Head of caudate nucleus (tissue), 42 donors: ENCODE measurements around the gene NME8.

Source experiments
- DNase-seq, 42 donors: peaks; one replicate each; pipeline versions ENCODE4 v3.0.0 to v3.0.0-alpha.2; 2020 to 2021; ENCODE audit warnings: mixed read lengths in 7 of 42
- intact Hi-C: fragments of 100-400 bp; cut with DNase I; formaldehyde crosslinking; loops from one replicate; pipeline ENCODE4 v1.15.0; 2022

The NME8 gene

DNA sequence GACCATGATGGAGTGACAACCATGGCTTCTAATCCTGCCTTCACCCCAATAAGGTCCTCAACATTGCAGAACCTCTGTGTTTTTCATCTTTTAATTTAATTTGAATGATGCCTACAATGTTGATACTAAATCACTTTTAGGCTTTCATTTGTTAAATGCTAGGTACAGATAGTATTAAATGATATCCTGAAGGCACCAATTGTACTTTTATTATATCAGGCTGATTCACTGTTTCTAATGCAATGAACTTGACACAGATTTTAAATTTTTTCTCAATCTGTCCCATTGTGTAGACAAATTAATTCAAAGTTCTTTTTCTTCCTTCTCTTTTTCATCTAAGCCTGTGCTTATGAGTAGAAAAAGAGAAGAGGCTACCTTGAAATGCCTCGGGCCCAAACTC, 77.2 kb downstream of the NME8 start:
- intact Hi-C loops, result no loop called here

DNA sequence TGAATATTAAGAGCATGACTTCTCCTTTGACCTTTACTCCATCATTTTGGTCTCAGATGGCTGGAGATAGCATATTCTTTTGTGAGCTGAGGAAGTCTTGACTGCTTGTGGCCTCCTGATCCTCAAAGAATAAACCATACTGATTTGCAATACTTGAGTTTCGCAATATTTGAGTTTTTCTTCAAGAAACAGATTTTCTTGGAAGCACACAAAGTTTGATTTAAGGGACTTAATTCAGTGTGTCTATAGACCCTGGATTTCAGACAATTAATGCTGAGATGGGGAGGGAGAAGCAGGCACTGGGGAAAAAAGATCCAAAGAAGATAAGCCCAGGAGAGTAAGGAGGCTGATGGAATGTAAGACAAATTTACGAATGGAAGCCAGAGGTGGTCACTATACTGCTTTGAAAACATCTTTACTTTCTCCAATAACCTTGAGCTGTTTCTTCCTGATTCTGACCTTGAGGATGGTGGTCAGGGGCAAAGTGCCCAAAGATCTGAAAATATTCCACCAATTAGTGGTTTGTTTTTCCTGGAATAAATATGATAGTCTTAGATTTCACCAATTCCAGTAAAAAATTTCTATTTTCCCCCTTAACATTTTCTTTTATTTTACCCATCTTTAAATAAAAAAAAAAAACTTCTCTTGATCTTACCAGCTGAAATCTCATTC, 79.5 kb downstream of the NME8 start:
- intact Hi-C loops, result no loop called here
- DNase-seq, result no peak

More for the DNA sequence above, 77.2 kb downstream of the NME8 start:
- DNase-seq, result no peak

DNA sequence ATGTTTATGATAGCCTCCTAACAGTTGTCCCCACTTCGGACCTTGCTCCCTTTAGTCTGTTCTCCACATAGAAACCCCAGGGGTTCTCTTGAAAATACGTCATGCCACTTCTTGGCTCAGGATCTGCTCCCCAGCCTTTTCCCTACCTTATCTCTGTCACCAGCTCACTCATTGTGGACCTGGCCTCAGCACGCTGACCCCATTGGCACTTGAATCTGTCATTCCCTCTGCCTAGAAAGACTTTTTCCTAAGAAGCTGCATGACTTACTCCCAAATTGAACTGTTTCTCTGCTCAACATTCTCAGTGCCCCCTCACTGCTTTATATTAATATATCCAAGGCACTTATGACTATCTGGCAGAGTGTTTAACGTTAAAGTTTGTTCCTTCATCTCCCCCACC, 80.5 kb downstream of the NME8 start:
- no peak for DNase-seq
- intact Hi-C loops, result no loop called here

DNA sequence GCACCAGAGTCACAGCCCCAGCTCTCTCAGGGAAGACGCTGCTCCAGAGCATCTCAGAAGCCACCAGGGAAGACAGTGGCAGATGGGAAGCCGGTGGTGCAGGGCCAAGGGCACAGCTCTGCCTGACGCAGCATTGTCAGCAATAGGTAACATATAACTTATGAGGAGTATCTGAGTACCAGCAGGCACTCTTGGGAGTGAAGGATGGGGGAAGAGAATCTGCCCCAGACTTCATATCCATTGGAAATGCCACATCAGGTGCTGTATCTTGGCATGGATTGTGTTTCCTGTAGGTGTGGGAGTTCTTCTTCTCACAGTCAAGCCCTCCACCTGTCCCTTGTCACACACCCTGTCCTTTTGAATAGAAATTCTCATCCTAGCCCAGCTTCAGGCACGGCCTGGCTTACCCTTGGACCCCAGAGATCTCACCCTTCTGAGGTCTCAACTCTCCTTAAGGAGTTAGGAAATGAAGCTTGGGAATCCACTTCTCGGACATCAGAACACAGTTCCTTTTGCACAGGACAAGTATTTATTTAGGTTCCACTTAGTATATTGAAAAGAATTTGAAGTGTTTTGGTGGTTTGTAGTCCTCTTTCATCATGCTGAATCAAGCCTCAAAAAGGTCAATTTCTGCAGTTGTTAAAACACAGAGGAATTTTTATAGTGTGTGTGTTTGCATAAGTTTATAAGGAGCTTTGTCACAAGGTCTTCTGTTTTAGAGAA, 82.0 kb downstream of the NME8 start:
- intact Hi-C loops, result no loop called here
- no peak for DNase-seq

DNA sequence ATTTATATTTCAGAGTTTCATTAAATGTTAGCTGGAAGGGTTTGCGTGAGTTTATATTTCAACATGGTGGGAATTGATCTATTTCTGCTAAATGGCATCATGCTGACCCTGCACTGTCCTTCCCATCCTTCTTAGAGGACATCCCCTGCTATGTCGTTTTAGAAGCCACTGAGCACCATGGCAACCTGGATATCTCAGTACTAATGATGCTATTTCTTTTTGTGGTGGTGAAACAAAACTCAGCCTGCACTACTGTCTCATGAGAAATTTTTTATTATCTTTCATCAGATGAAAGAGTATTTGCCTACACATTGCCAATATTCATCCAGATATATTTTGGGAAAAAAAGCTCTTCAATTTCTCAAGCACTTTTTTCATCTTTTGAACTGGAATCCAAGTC, 84.1 kb downstream of the NME8 start:
- DNase-seq, result no peak

DNA sequence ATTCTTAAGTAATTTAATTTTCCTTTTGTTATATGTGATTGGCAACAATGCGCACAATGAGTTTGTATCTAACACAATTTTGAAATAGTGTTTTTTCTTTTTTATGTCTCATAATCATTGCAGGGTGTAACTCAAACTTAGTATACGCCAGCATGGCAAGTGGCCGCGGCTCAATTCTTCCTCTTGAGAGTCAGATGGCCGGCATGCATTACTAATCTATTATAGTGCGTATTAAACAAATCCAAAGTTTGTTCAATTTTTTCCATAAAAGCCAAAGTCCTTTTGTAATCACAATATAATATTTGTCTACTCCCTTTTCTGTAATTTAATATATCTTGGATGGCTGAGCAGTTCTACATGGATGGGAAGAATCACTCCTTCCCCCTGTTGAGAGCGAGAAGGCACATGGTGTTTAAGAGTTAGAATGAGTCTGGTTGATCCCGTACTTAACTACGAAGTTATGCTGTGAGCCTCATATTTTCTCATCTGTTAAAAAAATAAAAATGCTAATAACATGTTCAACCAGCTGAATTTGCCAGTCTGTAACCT, 84.7 kb downstream of the NME8 start:
- intact Hi-C loops, result no loop called here
- no peak for DNase-seq

More for the DNA sequence above, 84.1 kb downstream of the NME8 start:
- intact Hi-C loops, result no loop called here

DNA sequence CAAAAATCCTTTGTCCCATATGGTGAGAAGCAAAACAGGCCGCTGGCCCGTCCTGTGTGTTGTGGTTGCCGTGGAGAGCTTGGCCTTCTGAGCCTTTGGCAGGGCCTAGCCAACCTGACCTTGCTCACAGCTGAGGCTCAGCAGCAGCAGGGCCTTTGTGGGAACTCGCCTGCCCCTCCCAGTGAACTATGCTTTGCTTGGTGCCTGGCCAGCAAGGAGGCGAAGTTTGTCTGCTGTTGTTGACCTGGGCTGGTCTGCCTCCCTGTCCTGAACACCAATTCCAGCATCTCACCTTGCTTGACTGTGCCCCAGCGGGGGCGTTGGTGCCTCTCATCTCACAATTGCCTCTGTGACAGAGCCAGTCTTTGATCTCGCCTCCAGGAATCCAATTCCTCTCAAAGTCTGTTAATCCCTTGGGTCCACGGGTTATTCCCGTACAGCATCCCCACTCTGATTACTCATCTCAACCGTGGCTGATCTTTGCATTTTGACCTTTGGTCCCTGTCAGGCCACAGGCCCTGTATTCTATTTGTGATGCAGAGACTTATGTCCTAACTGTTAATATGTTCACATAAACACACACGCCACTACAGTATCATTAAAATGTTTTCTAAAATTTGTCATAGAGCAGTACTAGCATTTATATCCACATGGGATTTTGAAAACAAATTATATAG, 94.7 kb downstream of the NME8 start:
- intact Hi-C loops, result no loop called here
- peak in 36 of 42 donors; percentile 2 to 64 (median 28) for DNase-seq

DNA sequence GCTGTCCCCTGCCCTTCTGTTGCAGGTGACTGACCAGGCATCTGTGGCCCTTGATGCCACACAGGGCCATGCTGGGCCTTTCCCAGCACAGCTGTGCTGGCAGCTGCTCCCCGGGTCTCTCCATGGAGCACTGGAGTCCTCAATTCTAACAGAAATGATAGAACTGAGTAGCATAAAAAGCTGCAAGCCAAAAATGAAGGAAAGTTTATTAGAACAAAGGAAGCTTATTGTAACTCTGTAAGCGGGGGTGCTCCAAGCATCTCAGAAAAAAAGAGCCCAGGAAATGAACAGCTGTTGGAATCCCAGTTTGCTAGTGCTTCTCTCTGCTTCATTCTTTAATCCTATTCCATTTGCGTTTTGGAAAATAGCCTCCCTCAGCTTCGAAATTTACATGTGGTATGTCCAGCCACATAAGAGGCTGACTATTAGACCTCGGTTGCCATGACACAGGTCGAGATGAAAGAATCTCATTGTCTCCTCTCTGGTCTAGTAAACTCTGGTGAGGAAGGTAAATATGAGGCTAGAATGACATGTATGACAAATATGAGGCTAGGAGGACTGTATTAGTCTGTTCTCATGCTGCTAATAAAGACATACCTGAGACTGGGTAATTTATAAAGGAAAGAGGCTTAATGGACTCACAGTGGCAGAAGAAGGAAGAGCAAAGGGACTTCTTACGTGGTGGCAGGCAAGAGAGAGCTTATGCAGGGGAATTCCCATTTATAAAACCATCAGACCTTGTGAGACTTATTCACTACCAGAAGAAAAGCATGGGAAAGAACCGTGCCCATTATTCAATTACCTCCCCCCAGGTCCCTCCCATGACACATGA, 95.7 kb downstream of the NME8 start:
- peak in 30 of 42 donors; percentile 3 to 62 (median 32) for DNase-seq

DNA sequence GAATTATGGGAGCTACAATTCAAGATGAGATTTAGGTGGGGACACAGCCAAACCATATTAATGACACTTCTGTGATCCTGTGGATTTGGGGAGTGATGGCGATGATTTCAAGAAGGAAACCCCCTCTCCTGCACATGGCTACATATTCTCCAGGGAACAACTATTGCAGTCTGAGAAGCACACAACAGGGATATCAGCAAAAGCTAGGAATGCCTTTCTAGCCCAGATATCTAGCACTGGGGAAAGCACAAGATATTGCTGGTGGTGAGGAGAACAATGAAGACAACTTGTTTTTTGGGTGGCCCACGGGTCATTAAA, 96.3 kb downstream of the NME8 start:
- DNase-seq, result no peak
- intact Hi-C loops, result no loop called here

More for the DNA sequence above, 95.7 kb downstream of the NME8 start:
- intact Hi-C loops, result no loop called here

DNA sequence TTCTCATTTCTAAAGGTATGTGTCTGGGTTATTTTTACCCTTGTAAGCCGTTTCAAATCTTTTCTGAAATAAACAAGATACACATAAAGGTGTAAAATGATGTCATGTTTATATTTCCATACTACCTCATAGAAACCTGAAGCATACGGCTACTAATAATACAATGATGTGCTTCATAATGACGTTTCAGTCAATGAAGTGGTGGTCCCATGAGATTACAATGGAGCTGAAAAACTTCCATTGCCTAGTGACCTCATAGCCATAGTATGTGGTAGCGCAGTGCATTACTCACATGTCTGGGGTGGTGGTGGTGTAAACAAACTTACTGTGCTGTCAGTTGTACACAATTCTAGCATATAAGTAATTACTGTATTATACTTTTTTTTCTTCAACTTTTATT, 96.9 kb downstream of the NME8 start:
- DNase-seq, result no peak
- intact Hi-C loops, result no loop called here

DNA sequence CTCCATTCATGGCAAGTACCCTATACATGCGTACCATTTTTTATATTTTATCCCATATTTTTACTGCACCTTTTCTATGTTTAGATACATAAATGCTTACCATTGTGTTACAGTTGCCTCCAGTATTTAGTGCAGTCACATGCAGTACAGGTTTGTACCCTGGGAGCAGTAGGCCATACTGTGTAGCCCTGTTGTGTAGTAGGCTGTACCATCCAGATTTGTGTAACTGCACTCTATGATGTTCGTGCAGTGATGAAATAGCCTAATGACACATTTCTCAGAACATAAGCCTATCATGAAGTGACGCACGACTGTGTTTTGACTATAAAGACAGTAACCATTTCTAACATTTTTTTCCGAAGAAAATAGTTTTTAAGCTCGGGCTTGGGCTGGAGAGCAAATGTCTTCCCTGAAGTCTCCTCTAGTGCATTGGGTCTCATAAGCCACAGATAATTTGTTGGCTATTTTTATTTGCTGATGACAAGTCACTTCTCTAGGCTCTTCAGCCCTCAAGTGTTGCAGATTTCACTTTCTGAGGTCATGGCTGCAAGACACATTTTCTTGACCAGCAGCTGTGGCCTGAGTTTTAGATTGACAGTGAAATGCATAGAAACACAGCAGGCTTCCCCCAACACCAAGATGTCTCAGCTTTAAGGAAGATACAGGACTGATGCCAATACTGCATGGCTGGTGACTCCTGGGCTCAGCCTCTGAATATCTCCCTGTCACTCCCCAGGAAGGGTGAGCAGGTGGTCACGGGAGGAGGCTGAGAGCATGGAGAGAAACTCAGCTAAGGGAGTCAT, 98.9 kb downstream of the NME8 start:
- intact Hi-C loops, result no loop called here
- no peak for DNase-seq

DNA sequence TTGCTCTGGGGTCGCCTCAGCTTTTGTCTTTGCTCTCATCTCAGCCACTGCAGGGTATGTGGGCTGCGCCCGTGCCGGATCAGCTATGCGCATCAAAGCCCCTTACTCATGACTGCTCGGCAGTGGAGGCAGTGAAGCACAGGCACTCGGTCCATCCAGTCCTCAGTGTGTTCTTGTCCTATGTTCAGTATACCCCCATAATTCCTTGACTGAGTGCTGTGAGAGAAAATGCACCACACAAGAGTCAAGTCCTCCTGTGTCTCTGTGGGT, 99.5 kb downstream of the NME8 start:
- DNase-seq, result no peak
- intact Hi-C loops, result no loop called here
